Subcutaneous abdominal adipose tissue (tissue), 5 donors: ENCODE results near the gene DAPL1.

Source experiments
- H3K27ac ChIP-seq: one replicate; pipeline ENCODE4 v1.7.0; 2013; ENCODE audit warnings: low read depth, mild to moderate bottlenecking, inconsistent platforms, low read length, moderate library complexity
- H3K27me3 ChIP-seq, 5 donors: one replicate each; pipeline ENCODE4 v1.7.0; 2013; ENCODE audit warnings: low read length in 5 of 5, inconsistent platforms in 1 of 5; ENCODE audit not compliant: control insufficient read depth in 5 of 5, insufficient read depth in 4 of 5
- H3K36me3 ChIP-seq, 5 donors: one replicate each; pipeline ENCODE4 v1.7.0; 2013; ENCODE audit warnings: low read length in 5 of 5; ENCODE audit not compliant: control insufficient read depth in 5 of 5, insufficient read depth in 5 of 5
- H3K4me1 ChIP-seq, 5 donors: one replicate each; pipeline ENCODE4 v1.7.0; 2013; ENCODE audit warnings: low read length in 5 of 5, mild to moderate bottlenecking in 3 of 5, moderate library complexity in 1 of 5; ENCODE audit not compliant: control insufficient read depth in 5 of 5, insufficient read depth in 5 of 5
- H3K4me3 ChIP-seq, 5 donors: one replicate each; pipeline ENCODE4 v1.7.0; 2013; ENCODE audit warnings: low read length in 5 of 5, low read depth in 1 of 5
- H3K9ac ChIP-seq, 5 donors: one replicate each; pipeline ENCODE4 v1.7.0; 2013; ENCODE audit warnings: low read length in 5 of 5, mild to moderate bottlenecking in 4 of 5, moderate library complexity in 3 of 5
- H3K9me3 ChIP-seq, 5 donors: one replicate each; pipeline ENCODE4 v1.7.0; 2013; ENCODE audit warnings: low read length in 5 of 5; ENCODE audit not compliant: control insufficient read depth in 5 of 5
- donor health status: healthy.
- donor health status: healthy.
- donor health status: healthy.
- donor health status: healthy.
- donor health status: healthy.

Gene DAPL1

GRCh38 chr2:158756331-158756730 is 38.8 kb upstream of the DAPL1 start:
- Histone ChIP-seq H3K27me3 (no peaks in the 10 kb centered on the region), H3K27ac (no peak overlapping the region), H3K36me3 (no peaks in the 10 kb centered on the region), H3K4me3 (no peak overlapping the region), H3K9ac (no peak overlapping the region), H3K9me3 (peaks cover 0 to 5% (median 0%) of the 10 kb centered on the region in 5 donors), H3K4me1 (peaks cover 5 to 13% (median 9%) of the 10 kb centered on the region in 5 donors)

- H3K4me3 ChIP-seq = no peak overlapping the region
- no peaks in the 10 kb centered on the region for H3K27me3 ChIP-seq
- H3K4me1 ChIP-seq = peaks cover 5 to 13% (median 9%) of the 10 kb centered on the region in 5 donors
- peaks cover 0 to 5% (median 0%) of the 10 kb centered on the region in 5 donors for H3K9me3 ChIP-seq
- H3K9ac ChIP-seq = no peak overlapping the region
- H3K27ac ChIP-seq = no peak overlapping the region
- no peaks in the 10 kb centered on the region for H3K36me3 ChIP-seq
Observed at GRCh38 chr2:158756976-158757375, 38.1 kb upstream of the DAPL1 start.

- H3K27ac ChIP-seq = no peak overlapping the region
- H3K9ac ChIP-seq = no peak overlapping the region
- no peaks in the 10 kb centered on the region for H3K4me1 ChIP-seq
- no peak overlapping the region for H3K4me3 ChIP-seq
- peaks cover 0 to 5% (median 0%) of the 10 kb centered on the region in 5 donors for H3K9me3 ChIP-seq
- no peaks in the 10 kb centered on the region for H3K36me3 ChIP-seq
- H3K27me3 ChIP-seq = no peaks in the 10 kb centered on the region
Observed at GRCh38 chr2:158760887-158761286, 34.2 kb upstream of the DAPL1 start.

- no peak overlapping the region for H3K9ac ChIP-seq
- H3K9me3 ChIP-seq = peaks cover 0 to 5% (median 0%) of the 10 kb centered on the region in 5 donors
- H3K4me3 ChIP-seq = no peak overlapping the region
- H3K4me1 ChIP-seq = no peaks in the 10 kb centered on the region
- no peaks in the 10 kb centered on the region for H3K36me3 ChIP-seq
- no peak overlapping the region for H3K27ac ChIP-seq
- no peaks in the 10 kb centered on the region for H3K27me3 ChIP-seq
Observed at GRCh38 chr2:158761621-158762020, 33.5 kb upstream of the DAPL1 start.

- peaks cover 0 to 5% (median 0%) of the 10 kb centered on the region in 5 donors for H3K9me3 ChIP-seq
- H3K36me3 ChIP-seq = no peaks in the 10 kb centered on the region
- no peaks in the 10 kb centered on the region for H3K27me3 ChIP-seq
- no peak overlapping the region for H3K9ac ChIP-seq
- no peak overlapping the region for H3K27ac ChIP-seq
- no peaks in the 10 kb centered on the region for H3K4me1 ChIP-seq
- H3K4me3 ChIP-seq = no peak overlapping the region
Observed at GRCh38 chr2:158762336-158762735, 32.8 kb upstream of the DAPL1 start.

GRCh38 chr2:158766524-158766923 is 28.6 kb upstream of the DAPL1 start:
- Histone ChIP-seq H3K9ac (no peak overlapping the region), H3K27me3 (no peaks in the 10 kb centered on the region), H3K4me3 (no peak overlapping the region), H3K36me3 (no peaks in the 10 kb centered on the region), H3K27ac (no peak overlapping the region), H3K9me3 (peaks cover 0 to 7% (median 6%) of the 10 kb centered on the region in 5 donors), H3K4me1 (no peaks in the 10 kb centered on the region)

GRCh38 chr2:158772306-158773078 is 22.6 kb upstream of the DAPL1 start:
- Histone ChIP-seq H3K36me3 (no peaks in the 10 kb centered on the region), H3K9ac (no peak overlapping the region), H3K27ac (peak overlapping the region; percentile 32), H3K27me3 (no peaks in the 10 kb centered on the region), H3K4me1 (peaks cover 0 to 25% (median 4%) of the 10 kb centered on the region in 5 donors), H3K9me3 (peaks cover 0 to 6% (median 6%) of the 10 kb centered on the region in 5 donors), H3K4me3 (no peak overlapping the region)

- H3K4me3 ChIP-seq = no peak overlapping the region
- H3K9me3 ChIP-seq = no peaks in the 10 kb centered on the region
- no peaks in the 10 kb centered on the region for H3K27me3 ChIP-seq
- no peaks in the 10 kb centered on the region for H3K36me3 ChIP-seq
- peaks cover 0 to 28% (median 6%) of the 10 kb centered on the region in 5 donors for H3K4me1 ChIP-seq
- H3K27ac ChIP-seq = peak overlapping the region; percentile 32
- no peak overlapping the region for H3K9ac ChIP-seq
Observed at GRCh38 chr2:158773121-158773520, 22.0 kb upstream of the DAPL1 start.

- H3K27ac ChIP-seq = no peak overlapping the region
- H3K4me1 ChIP-seq = peaks cover 0 to 44% (median 13%) of the 10 kb centered on the region in 5 donors
- H3K27me3 ChIP-seq = no peaks in the 10 kb centered on the region
- no peaks in the 10 kb centered on the region for H3K36me3 ChIP-seq
- H3K9me3 ChIP-seq = no peaks in the 10 kb centered on the region
- H3K9ac ChIP-seq = no peak overlapping the region
- H3K4me3 ChIP-seq = no peak overlapping the region
Observed at GRCh38 chr2:158774681-158775080, 20.4 kb upstream of the DAPL1 start.

GRCh38 chr2:158775273-158776027 is 19.7 kb upstream of the DAPL1 start:
- Histone ChIP-seq H3K27me3 (no peaks in the 10 kb centered on the region), H3K4me3 (no peak overlapping the region), H3K9me3 (no peaks in the 10 kb centered on the region), H3K9ac (no peak overlapping the region), H3K27ac (no peak overlapping the region), H3K4me1 (peaks cover 0 to 45% (median 13%) of the 10 kb centered on the region in 5 donors), H3K36me3 (no peaks in the 10 kb centered on the region)
